NCI-H2107 (cell line): ENCODE data around the gene DDX42.
"Not testable (repeated sequence)": the region's sequence is repeated elsewhere in the genome, so short reads cannot be mapped to it uniquely, and the experiment has no call there.

Experiments used
- DNase-seq: peaks from one replicate; lab custom pipeline; 2025; lab: John Stamatoyannopoulos, UW

DDX42 gene

GRCh38 chr17:63840591-63841349 lies 66.8 kb downstream of the DDX42 start:
- DNase-seq, result no peak

- DNase-seq, result no peak
These were observed 67.6 kb downstream of the DDX42 start for GRCh38 chr17:63841350-63842172.

DNA sequence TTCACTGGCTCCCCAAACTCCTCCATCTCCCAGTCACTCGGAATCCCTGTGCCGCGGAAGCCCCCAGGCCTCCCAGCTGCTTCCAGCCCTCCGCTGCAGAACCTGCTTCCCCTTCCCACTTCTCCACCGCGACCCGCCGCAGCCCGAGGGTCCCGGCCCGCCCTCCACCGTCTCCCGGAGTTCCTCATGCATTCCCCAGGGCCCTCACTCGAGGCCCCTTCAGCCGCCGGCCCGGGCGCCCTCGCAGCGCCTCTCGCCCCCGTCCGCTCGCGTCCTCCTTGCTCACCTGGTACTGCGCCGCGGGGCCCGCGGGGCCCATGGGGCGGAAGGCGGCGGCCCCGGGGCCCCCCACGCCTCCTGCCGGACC lies 68.2 kb downstream of the DDX42 start:
- peak; percentile 58 for DNase-seq

- DNase-seq, result peak; percentile 99
These were observed 68.8 kb downstream of the DDX42 start, which contains the start of gene SMARCD2 for GRCh38 chr17:63842540-63843386. SMARCD2 (minus strand) TSS chr17:63842685; CDS start chr17:63842674, 11 bp downstream.

GRCh38 chr17:63843387-63843888 lies 69.5 kb downstream of the DDX42 start:
- DNase-seq, result not testable (repeated sequence)

- DNase-seq, result no peak
These were observed 70.1 kb downstream of the DDX42 start for GRCh38 chr17:63843910-63844677.

DNA sequence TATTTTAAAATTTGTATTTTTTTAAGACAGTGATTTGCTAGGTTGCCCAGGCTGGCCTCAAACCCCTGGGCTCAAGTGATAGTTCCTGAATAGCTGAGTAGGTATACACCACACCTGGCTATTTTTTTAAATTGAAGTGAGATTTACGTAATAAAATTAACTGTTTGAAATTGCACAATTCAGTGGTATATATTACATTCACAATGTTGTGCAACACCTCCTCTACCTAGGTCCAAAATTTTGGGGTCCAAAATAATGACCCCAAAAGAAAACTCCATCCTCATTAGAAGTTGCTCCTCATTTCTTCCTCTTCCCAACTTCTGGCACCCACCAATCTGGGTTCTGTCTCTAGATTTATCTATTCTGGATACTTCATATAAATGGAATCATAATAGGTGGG lies 71.5 kb downstream of the DDX42 start:
- no peak for DNase-seq

- no peak for DNase-seq
These were observed 73.7 kb downstream of the DDX42 start for GRCh38 chr17:63847525-63848249.

GRCh38 chr17:63848834-63849689 lies 75.1 kb downstream of the DDX42 start:
- no peak for DNase-seq

DNA sequence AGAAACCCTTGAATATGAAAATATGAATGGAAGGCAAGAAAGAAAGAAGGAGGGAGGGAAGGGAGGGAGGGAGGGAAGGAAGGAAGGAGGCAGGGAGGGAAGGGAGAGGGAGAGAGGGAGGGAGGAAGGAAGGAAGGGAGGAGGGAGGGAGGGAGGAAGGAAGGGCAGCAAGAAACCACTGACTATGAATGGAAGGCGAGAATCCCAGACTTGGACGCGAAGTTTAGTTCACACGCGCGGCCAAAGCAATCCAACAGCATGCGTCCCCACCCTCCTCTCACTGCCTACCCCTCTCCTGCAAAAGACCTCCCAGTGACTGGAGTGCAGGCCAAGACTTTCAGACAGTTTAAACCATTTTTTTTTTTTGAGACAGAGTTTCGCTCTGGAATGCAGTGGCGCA lies 76.4 kb downstream of the DDX42 start:
- no peak for DNase-seq

GRCh38 chr17:63853260-63853659 lies 79.3 kb downstream of the DDX42 start:
- DNase-seq, result no peak

DNA sequence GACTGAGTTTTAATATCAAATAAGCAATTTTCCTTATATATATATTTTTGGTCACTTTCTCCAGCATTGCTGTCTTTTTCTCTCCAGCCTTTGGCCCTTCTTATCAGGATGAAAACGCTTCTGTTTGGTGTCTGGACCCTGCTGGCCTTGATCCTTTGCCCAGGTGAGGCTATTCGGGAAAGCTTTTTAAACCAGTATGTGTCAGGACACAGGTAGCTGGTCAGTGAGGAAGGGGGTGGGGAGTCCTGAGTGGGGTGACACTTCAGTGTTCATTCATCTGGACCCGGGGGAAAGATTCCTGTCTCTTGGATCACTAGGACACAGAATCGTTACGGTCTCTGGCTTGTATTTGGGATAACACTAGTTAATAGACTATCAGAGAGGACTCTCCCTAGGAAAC lies 80.7 kb downstream of the DDX42 start:
- no peak for DNase-seq

DNA sequence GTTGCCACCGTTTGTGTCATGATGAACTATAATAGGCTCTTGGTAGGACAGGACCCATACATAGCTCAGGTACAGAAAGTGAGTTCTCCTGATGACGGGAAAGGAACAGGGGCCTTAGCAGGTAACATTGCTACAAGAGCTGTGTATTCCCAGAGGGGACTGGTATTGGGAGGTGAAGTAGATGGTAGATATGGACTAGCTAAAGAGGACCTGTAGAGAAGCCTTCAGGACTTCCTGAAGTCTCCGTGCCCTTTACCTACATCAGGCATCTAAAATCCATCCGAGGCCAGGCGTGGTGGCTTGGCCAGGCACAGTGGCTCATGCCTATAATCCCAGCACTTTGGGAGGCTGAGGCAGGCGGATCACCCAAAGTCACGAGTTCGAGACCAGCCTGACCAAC lies 81.2 kb downstream of the DDX42 start:
- no peak for DNase-seq

GRCh38 chr17:63856425-63856824 lies 82.5 kb downstream of the DDX42 start:
- DNase-seq, result not testable (repeated sequence)

DNA sequence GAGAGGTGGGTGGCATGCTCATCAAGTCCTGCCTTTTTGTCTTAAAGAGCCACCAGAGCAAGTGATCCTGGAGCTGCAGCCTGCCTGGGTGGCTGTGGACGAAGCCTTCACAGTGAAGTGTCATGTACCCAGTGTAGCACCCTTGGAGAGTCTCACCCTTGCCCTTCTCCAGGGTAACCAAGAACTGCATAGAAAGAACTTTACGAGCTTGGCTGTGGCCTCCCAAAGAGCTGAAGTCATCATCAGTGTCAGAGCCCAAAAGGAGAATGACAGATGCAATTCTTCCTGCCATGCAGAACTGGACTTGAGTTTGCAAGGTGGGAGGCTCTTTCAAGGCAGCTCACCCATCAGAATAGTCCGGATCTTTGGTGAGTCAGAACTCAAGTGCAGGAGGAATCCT lies 85.3 kb downstream of the DDX42 start:
- no peak for DNase-seq

- DNase-seq, result not testable (repeated sequence)
These were observed 92.7 kb downstream of the DDX42 start for GRCh38 chr17:63866625-63867024.
